Panc1 (cell line): ENCODE data around the gene BBIP1. TPM values are rescaled to one million over a fixed set of nuclear protein-coding genes. Genes with fewer than 3 reads are reported as not detected.

ENCODE experiments used
- ATAC-seq: fragments of 200-7000 bp; cut with Tn5 transposase; 2 replicates; pipeline ENCODE4 v1.9.1; 2020; ENCODE audit warnings: mild to moderate bottlenecking, moderate library complexity
- BruUV-seq: library from RNA; stranded (reverse); fragments of 400-500 nt; replicated peaks from 2 replicates; lab custom pipeline; 2021; lab: Mats Ljungman, UMichigan
- CTCF ChIA-PET: fragments of 300-600 bp; sonication (Branson Sonifier 250); formaldehyde crosslinking; loops from one replicate; lab custom pipeline; 2022; ENCODE audit warnings: antibody characterized with exemption; lab: Charles Lee
- POLR2A ChIA-PET: fragments of 300-600 bp; sonication (Branson Sonifier 250); formaldehyde crosslinking; loops from one replicate; lab custom pipeline; 2022; ENCODE audit warnings: antibody characterized with exemption; lab: Charles Lee
- DNase-seq: peaks from one replicate; pipeline ENCODE4 v3.0.0-alpha.2; 2010; ENCODE audit warnings: low read depth, low spot score
- H3K27ac ChIP-seq: 2 replicates; pipeline ENCODE4 v1.5.1; 2011; ENCODE audit warnings: mild to moderate bottlenecking, low read length, inconsistent platforms
- H3K27me3 ChIP-seq: fragments of 200-500 bp; sonication (Bioruptor generic); 2 replicates; pipeline ENCODE4 v1.6.0; 2014; ENCODE audit warnings: low read length, inconsistent platforms; ENCODE audit not compliant: control insufficient read depth, insufficient read depth
- H3K36me3 ChIP-seq: fragments of 200-500 bp; sonication (Bioruptor generic); 2 replicates; pipeline ENCODE4 v1.5.1; 2014; ENCODE audit warnings: inconsistent platforms, mild to moderate bottlenecking, low read length, moderate library complexity; ENCODE audit not compliant: control insufficient read depth, insufficient read depth
- H3K4me1 ChIP-seq: 2 replicates; pipeline ENCODE4 v1.5.1; 2011; ENCODE audit warnings: inconsistent platforms, mild to moderate bottlenecking, low read length, moderate library complexity; ENCODE audit not compliant: control insufficient read depth, insufficient read depth
- H3K4me3 ChIP-seq, 2 experiments: 2 replicates each; pipeline ENCODE4 v1.5.1; 2011 to 2012; ENCODE audit warnings: low read depth in 2 of 2, low read length in 2 of 2, mild to moderate bottlenecking in 2 of 2, inconsistent platforms in 1 of 2, moderate library complexity in 1 of 2
- H3K9me3 ChIP-seq: fragments of 200-500 bp; sonication (Bioruptor generic); 2 replicates; pipeline ENCODE4 v1.5.1; 2014; ENCODE audit warnings: low read depth, mild to moderate bottlenecking, inconsistent platforms, low read length, moderate library complexity; ENCODE audit not compliant: control insufficient read depth, insufficient read depth
- POLR2AphosphoS5 ChIP-seq: IDR thresholded peaks from 2 replicates; pipeline ENCODE4 v1.6.1; 2012; ENCODE audit warnings: mild to moderate bottlenecking, low read depth, low read length, moderate library complexity
- SIN3A ChIP-seq: IDR thresholded peaks from 2 replicates; pipeline ENCODE4 v1.6.1; 2012; ENCODE audit warnings: low read depth, mild to moderate bottlenecking, low read length, moderate library complexity, borderline replicate concordance; ENCODE audit not compliant: insufficient read depth
- TCF7L2 ChIP-seq: IDR thresholded peaks from 2 replicates; pipeline ENCODE4 v1.6.1; 2011; ENCODE audit warnings: mild to moderate bottlenecking, low read depth, low read length, inconsistent platforms
- in situ Hi-C: cut with HindIII; loops from 2 replicates; pipeline ENCODE4 v1.10.0; 2016; ENCODE audit warnings: low sequenced_read_pairs, low pct_unique_long_range_greater_than_20kb
- intact Hi-C: fragments of 100-400 bp; cut with micrococcal nuclease; formaldehyde crosslinking; loops from one replicate; pipeline ENCODE4 v1.10.0; 2022; ENCODE audit not compliant: unreplicated experiment
- total RNA-seq: library from RNA; stranded (reverse); gene quantifications from one replicate; pipeline ENCODE4 v1.2.1, GENCODE V29; 2021; ENCODE audit not compliant: unreplicated experiment
- TF ChIP-seq, protein P1 (sequence below), 2 experiments: IDR thresholded peaks; 2 replicates each; pipeline ENCODE4 v1.6.1; 2011 to 2012; ENCODE audit warnings: low read depth in 2 of 2, control low read depth in 1 of 2, low read length in 1 of 2, mild to moderate bottlenecking in 1 of 2, moderate library complexity in 1 of 2; ENCODE audit not compliant: insufficient read depth in 1 of 2
- TF ChIP-seq, protein P2 (sequence below): fragments of 450-650 bp; IDR thresholded peaks from 2 replicates; pipeline ENCODE4 v1.5.1; 2017; ENCODE audit warnings: mild to moderate bottlenecking

The BBIP1 gene
- total RNA-seq, 1 experiment from 2014 or later, result 55.2 TPM

- H3K27ac ChIP-seq, result no peak overlapping the region
- ChIA-PET POLR2A (no interaction called here), CTCF (no interaction called here)
- H3K36me3 ChIP-seq, result no peaks in the 10 kb centered on the region
- no peak for DNase-seq
- H3K4me3 ChIP-seq, result no peak overlapping the region
- intact Hi-C loops, result no loop called here
- in situ Hi-C loops, result no loop called here
- H3K27me3 ChIP-seq, result no peaks in the 10 kb centered on the region
- no TSS peak for BruUV-seq
- H3K9me3 ChIP-seq, result no peaks in the 10 kb centered on the region
- ATAC-seq, result no peak
- peaks cover 13% of the 10 kb centered on the region for H3K4me1 ChIP-seq
- no peak for TF ChIP-seq SIN3A
- TF ChIP-seq TCF7L2, result no peak
- TF ChIP-seq, protein P1, sequence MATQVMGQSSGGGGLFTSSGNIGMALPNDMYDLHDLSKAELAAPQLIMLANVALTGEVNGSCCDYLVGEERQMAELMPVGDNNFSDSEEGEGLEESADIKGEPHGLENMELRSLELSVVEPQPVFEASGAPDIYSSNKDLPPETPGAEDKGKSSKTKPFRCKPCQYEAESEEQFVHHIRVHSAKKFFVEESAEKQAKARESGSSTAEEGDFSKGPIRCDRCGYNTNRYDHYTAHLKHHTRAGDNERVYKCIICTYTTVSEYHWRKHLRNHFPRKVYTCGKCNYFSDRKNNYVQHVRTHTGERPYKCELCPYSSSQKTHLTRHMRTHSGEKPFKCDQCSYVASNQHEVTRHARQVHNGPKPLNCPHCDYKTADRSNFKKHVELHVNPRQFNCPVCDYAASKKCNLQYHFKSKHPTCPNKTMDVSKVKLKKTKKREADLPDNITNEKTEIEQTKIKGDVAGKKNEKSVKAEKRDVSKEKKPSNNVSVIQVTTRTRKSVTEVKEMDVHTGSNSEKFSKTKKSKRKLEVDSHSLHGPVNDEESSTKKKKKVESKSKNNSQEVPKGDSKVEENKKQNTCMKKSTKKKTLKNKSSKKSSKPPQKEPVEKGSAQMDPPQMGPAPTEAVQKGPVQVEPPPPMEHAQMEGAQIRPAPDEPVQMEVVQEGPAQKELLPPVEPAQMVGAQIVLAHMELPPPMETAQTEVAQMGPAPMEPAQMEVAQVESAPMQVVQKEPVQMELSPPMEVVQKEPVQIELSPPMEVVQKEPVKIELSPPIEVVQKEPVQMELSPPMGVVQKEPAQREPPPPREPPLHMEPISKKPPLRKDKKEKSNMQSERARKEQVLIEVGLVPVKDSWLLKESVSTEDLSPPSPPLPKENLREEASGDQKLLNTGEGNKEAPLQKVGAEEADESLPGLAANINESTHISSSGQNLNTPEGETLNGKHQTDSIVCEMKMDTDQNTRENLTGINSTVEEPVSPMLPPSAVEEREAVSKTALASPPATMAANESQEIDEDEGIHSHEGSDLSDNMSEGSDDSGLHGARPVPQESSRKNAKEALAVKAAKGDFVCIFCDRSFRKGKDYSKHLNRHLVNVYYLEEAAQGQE (IDR thresholded peaks at IDR 0.05; ENCODE audit: insufficient read depth in 1 of 2, low read depth in 2 of 2, low read length in 1 of 2), result no peak
Measured at GRCh38 chr10:110865809-110866482, 53.0 kb downstream of the BBIP1 start.

DNA sequence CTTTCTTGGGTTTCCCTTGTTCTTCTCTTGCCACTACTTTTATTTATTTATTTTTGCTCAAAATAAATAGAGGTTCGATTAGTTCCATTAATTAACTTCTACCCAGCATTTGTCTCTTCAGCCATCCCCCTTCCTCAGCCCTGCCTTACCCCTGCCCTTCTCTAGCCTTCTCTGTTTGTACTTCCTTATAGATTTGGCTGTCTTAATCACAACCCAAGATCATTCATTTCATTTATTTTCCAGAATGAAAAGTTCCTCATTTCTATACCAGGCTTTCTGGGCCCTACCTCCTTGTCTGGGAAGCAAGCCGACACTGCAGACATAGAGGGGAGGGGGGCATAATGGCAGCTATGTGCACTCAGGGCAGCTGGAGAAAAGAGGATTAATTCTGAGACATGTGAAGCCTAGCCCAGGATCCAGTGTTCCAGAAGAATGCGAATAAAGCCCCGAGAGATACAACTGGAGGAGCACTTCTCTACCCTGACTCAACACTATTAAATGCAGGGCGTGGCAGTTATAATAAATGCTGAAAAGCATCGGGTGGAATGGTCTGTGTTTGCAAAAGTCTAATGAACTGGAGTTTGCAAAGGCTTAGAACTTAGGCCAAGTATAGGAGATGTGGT lies 53.7 kb downstream of the BBIP1 start:
- no peak for TF ChIP-seq SIN3A
- TF ChIP-seq, protein P2, sequence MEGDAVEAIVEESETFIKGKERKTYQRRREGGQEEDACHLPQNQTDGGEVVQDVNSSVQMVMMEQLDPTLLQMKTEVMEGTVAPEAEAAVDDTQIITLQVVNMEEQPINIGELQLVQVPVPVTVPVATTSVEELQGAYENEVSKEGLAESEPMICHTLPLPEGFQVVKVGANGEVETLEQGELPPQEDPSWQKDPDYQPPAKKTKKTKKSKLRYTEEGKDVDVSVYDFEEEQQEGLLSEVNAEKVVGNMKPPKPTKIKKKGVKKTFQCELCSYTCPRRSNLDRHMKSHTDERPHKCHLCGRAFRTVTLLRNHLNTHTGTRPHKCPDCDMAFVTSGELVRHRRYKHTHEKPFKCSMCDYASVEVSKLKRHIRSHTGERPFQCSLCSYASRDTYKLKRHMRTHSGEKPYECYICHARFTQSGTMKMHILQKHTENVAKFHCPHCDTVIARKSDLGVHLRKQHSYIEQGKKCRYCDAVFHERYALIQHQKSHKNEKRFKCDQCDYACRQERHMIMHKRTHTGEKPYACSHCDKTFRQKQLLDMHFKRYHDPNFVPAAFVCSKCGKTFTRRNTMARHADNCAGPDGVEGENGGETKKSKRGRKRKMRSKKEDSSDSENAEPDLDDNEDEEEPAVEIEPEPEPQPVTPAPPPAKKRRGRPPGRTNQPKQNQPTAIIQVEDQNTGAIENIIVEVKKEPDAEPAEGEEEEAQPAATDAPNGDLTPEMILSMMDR, result no peak
- TF ChIP-seq TCF7L2, result no peak
- TF ChIP-seq, protein P1 (IDR thresholded peaks at IDR 0.05; ENCODE audit: insufficient read depth in 1 of 2, low read depth in 2 of 2, low read length in 1 of 2), result no peak
- no peak for TF ChIP-seq POLR2AphosphoS5
- DNase-seq (no peak), ATAC-seq (no peak)
- H3K4me1 ChIP-seq, result peaks cover 11% of the 10 kb centered on the region
- H3K27ac ChIP-seq, result peak overlapping the region; percentile 29; the same call in 1 of the 2 replicates
- BruUV-seq, result no TSS peak
- CTCF ChIA-PET, result no interaction called here
- H3K27me3 ChIP-seq, result no peaks in the 10 kb centered on the region
- no peaks in the 10 kb centered on the region for H3K36me3 ChIP-seq
- POLR2A ChIA-PET, result no interaction called here
- intact Hi-C loops, result no loop called here
- H3K9me3 ChIP-seq, result no peaks in the 10 kb centered on the region
- in situ Hi-C loops, result no loop called here
- no peak overlapping the region for H3K4me3 ChIP-seq
